Neural cell (in vitro differentiated cells): Measurements from ENCODE around the gene DDC. TPM values are rescaled to one million over a fixed set of nuclear protein-coding genes. Genes with fewer than 3 reads are reported as not detected.

ENCODE experiments used
- H2AFZ ChIP-seq: fragments of 200-600, 300-800 bp; sonication (generic), shearing (Covaris generic); 2 replicates; pipeline ENCODE4 v1.6.0; 2014; ENCODE audit warnings: low read depth, mild to moderate bottlenecking, antibody characterized with exemption, low read length, moderate library complexity
- H3F3A ChIP-seq: fragments of 200-600 bp; shearing (Covaris generic); 2 replicates; pipeline ENCODE4 v1.6.1; 2016; ENCODE audit warnings: mild to moderate bottlenecking, moderate library complexity, mixed read lengths, antibody characterized with exemption, low read length; ENCODE audit not compliant: insufficient read depth, poor library complexity, severe bottlenecking
- H3K27ac ChIP-seq: fragments of 200-600, 300-800 bp; sonication (generic), shearing (Covaris generic); 2 replicates; pipeline ENCODE4 v1.5.1; 2014; ENCODE audit warnings: mild to moderate bottlenecking, low read length, moderate library complexity
- H3K27me3 ChIP-seq: fragments of 300-800, 200-600 bp; sonication (generic), shearing (Covaris generic); 2 replicates; pipeline ENCODE4 v1.6.0; 2014; ENCODE audit warnings: mild to moderate bottlenecking, low read depth, low read length, moderate library complexity; ENCODE audit not compliant: insufficient read depth
- H3K36me3 ChIP-seq: fragments of 300-800, 200-600 bp; sonication (generic), shearing (Covaris generic); 2 replicates; pipeline ENCODE4 v1.5.1; 2014; ENCODE audit warnings: mild to moderate bottlenecking, antibody characterized with exemption, low read length, moderate library complexity; ENCODE audit not compliant: insufficient read depth
- H3K4me2 ChIP-seq: fragments of 300-800, 200-600 bp; sonication (generic), shearing (Covaris generic); 2 replicates; pipeline ENCODE4 v1.6.0; 2014; ENCODE audit warnings: mild to moderate bottlenecking, low read length
- H3K4me3 ChIP-seq: fragments of 300-800, 200-600 bp; sonication (generic), shearing (Covaris generic); 2 replicates; pipeline ENCODE4 v1.5.1; 2014; ENCODE audit warnings: mild to moderate bottlenecking, low read length, moderate library complexity
- H3K79me2 ChIP-seq: fragments of 200-600 bp; shearing (Covaris generic); replicated peaks from 2 replicates; pipeline ENCODE4 v1.6.0; 2014; ENCODE audit warnings: mild to moderate bottlenecking, low read length, moderate library complexity; ENCODE audit not compliant: insufficient read depth
- H3K9ac ChIP-seq: fragments of 300-800, 200-600 bp; sonication (generic), shearing (Covaris generic); 2 replicates; pipeline ENCODE4 v1.6.1; 2016; ENCODE audit warnings: mild to moderate bottlenecking, low read length, mixed read lengths
- H3K9me2 ChIP-seq: fragments of 200-600 bp; shearing (Covaris generic); 2 replicates; pipeline ENCODE4 v1.6.1; 2016; ENCODE audit warnings: mild to moderate bottlenecking, low read length, mixed read lengths; ENCODE audit not compliant: insufficient read depth
- H3K9me3 ChIP-seq: fragments of 200-600, 300-800 bp; sonication (generic), shearing (Covaris generic); 2 replicates; pipeline ENCODE4 v1.6.1; 2016; ENCODE audit warnings: mild to moderate bottlenecking, mixed run types, low read length, moderate library complexity, mixed read lengths
- H4K20me1 ChIP-seq: fragments of 200-600 bp; shearing (Covaris generic); 2 replicates; pipeline ENCODE4 v1.6.1; 2016; ENCODE audit warnings: mild to moderate bottlenecking, mixed run types; ENCODE audit not compliant: insufficient read depth
- CTCF ChIP-seq: fragments of 450-650 bp; IDR thresholded peaks from 2 replicates; pipeline ENCODE4 v1.5.1; 2014; ENCODE audit warnings: antibody characterized with exemption, mild to moderate bottlenecking, moderate library complexity; ENCODE audit not compliant: poor library complexity, severe bottlenecking
- EP300 ChIP-seq: fragments of 450-650 bp; conservative IDR thresholded peaks from 2 replicates; pipeline ENCODE4 v1.6.1; 2014; ENCODE audit warnings: antibody characterized with exemption, mild to moderate bottlenecking, moderate library complexity; ENCODE audit not compliant: poor library complexity, severe bottlenecking
- EZH2 ChIP-seq: fragments of 200-600, 300-800 bp; shearing (Covaris generic), sonication (generic); IDR thresholded peaks from 2 replicates; pipeline ENCODE4 v1.6.1; 2014; ENCODE audit warnings: antibody characterized with exemption, low read length, borderline replicate concordance, mild to moderate bottlenecking; ENCODE audit not compliant: insufficient read depth, poor library complexity, severe bottlenecking
- MXI1 ChIP-seq: fragments of 450-650 bp; conservative IDR thresholded peaks from 2 replicates; pipeline ENCODE4 v1.6.1; 2014; ENCODE audit warnings: antibody characterized with exemption, mild to moderate bottlenecking; ENCODE audit not compliant: poor library complexity, severe bottlenecking
- POLR2AphosphoS5 ChIP-seq: IDR thresholded peaks from 2 replicates; pipeline ENCODE4 v1.6.1; 2012
- RAD21 ChIP-seq: fragments of 450-650 bp; conservative IDR thresholded peaks from 2 replicates; pipeline ENCODE4 v1.6.1; 2014; ENCODE audit warnings: antibody characterized with exemption, mild to moderate bottlenecking, moderate library complexity
- REST ChIP-seq: IDR thresholded peaks from 2 replicates; pipeline ENCODE4 v1.6.1; 2012; ENCODE audit warnings: borderline replicate concordance
- SMC3 ChIP-seq: fragments of 450-650 bp; conservative IDR thresholded peaks from 2 replicates; pipeline ENCODE4 v1.6.1; 2014; ENCODE audit warnings: antibody characterized with exemption, mild to moderate bottlenecking, moderate library complexity; ENCODE audit not compliant: poor library complexity
- TAF1 ChIP-seq: IDR thresholded peaks from 2 replicates; pipeline ENCODE4 v1.6.1; 2012; ENCODE audit warnings: low read depth
- polyA plus RNA-seq: library from polyadenylated mRNA; depleted of rRNA; stranded (reverse); fragments of >200 nt; gene quantifications from 2 replicates; pipeline ENCODE4 v1.2.3, GENCODE V29; 2014

The DDC gene
- polyA plus RNA-seq, 1 donor from 2014 or later: 42.9 TPM

GRCh38 chr7:50470250-50471163 lies 94.7 kb downstream of the DDC start:
- no peak for TF ChIP-seq REST
- no peak for TF ChIP-seq SMC3
- TF ChIP-seq MXI1: no peak
- no peak for TF ChIP-seq EZH2
- no peak for TF ChIP-seq RAD21
- TF ChIP-seq TAF1: no peak
- no peak for TF ChIP-seq EP300
- TF ChIP-seq POLR2AphosphoS5: no peak
- no peak for TF ChIP-seq CTCF
- H4K20me1 ChIP-seq: no peaks in the 10 kb centered on the region
- H3K27ac ChIP-seq: no peak overlapping the region
- H3K4me2 ChIP-seq: no peak overlapping the region
- H3K36me3 ChIP-seq: no peaks in the 10 kb centered on the region
- no peaks in the 10 kb centered on the region for H3K9me3 ChIP-seq
- H3K9me2 ChIP-seq: no peaks in the 10 kb centered on the region
- H3K79me2 ChIP-seq: no peaks in the 10 kb centered on the region
- no peak overlapping the region for H3K4me3 ChIP-seq
- no peaks in the 10 kb centered on the region for H3K27me3 ChIP-seq
- H3K9ac ChIP-seq: no peak overlapping the region
- H3F3A ChIP-seq: no peaks in the 10 kb centered on the region
- H2AFZ ChIP-seq: no peak overlapping the region

GRCh38 chr7:50469181-50469580 lies 96.0 kb downstream of the DDC start:
- no peaks in the 10 kb centered on the region for H4K20me1 ChIP-seq
- no peak overlapping the region for H3K27ac ChIP-seq
- no peaks in the 10 kb centered on the region for H3K79me2 ChIP-seq
- no peak overlapping the region for H3K4me2 ChIP-seq
- no peaks in the 10 kb centered on the region for H3K9me2 ChIP-seq
- TF ChIP-seq EP300 (no peak), CTCF (no peak), RAD21 (no peak)
- no peak overlapping the region for H2AFZ ChIP-seq
- no peak overlapping the region for H3K4me3 ChIP-seq
- H3K36me3 ChIP-seq: no peaks in the 10 kb centered on the region
- no peak overlapping the region for H3K9ac ChIP-seq
- H3K9me3 ChIP-seq: no peaks in the 10 kb centered on the region
- H3K27me3 ChIP-seq: no peaks in the 10 kb centered on the region
- no peaks in the 10 kb centered on the region for H3F3A ChIP-seq
